ENCODE measurements around the gene RPLP1. TPM values are rescaled to one million over a fixed set of nuclear protein-coding genes. Genes with fewer than 3 reads are reported as not detected.

RPLP1 gene
- total RNA-seq, 6 experiments from 2014 or later, result 164 to 536 (median 471) TPM

GRCh38 chr15:69467636-69468035 is 15.0 kb downstream of the RPLP1 start:
- no peak overlapping the region for H3K27ac ChIP-seq
- DNase-seq, result no peak
- intact Hi-C loops (cut with DNase I), result no loop called here
- H3K27me3 ChIP-seq, result no peaks in the 10 kb centered on the region
- no peaks in the 10 kb centered on the region for H3K4me1 ChIP-seq
- H3K36me3 ChIP-seq, result no peaks in the 10 kb centered on the region
- ATAC-seq, result no peak
- H3K4me3 ChIP-seq, result no peak overlapping the region
- no peak for TF ChIP-seq CTCF (IDR thresholded peaks at IDR 0.05)
- no peak for TF ChIP-seq POLR2A (IDR thresholded peaks at IDR 0.05)
- H3K9me3 ChIP-seq, result no peaks in the 10 kb centered on the region
- 50% methylated on average over 6 of the region's 11 CpGs for WGBS (ENCODE audit: insufficient coverage, low coverage, low lambda C conversion rate, missing lambda C conversion rate)

DNA sequence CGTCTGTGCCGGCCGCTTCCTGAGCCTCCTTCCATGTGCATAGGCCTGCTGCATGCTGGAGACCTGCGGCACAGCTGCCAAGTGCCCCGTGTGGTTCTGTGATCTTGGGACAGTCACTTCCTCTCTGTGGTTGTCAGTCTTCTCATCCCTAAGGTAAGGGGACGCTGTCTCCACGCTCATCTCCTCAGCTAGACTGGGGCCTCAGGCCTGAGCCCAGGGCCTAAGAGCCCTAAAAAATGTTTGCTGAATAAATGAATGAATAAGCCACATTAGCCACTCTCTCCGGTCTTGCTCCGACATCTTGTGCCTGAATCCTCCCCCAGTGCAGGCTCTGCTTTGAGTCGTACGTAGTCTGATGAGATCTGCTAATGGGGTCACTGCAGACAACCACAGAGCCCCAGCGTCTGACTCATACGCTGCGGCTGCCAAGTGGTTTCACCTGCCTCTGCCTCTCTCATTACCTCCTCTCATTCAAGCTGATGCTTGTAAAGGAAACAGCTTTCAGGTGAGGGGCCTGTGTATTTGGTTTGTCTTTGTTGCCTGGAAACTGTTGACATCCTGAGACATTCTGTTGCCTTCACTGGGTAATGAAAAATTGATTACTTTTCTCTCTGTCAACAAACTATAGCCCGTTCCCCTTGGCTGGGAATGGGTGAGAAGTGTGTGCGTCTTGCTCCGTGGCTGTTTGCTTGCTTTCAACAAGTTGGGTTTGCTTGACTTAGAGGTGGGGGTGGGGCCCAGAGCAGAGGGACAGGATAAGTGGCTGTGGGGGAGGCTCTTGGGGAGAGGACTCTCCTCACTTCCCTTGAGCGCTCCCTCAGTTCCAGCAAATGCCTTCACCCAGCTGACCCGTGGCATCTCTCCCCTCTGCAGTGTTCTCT is 15.9 kb downstream of the RPLP1 start:
- H3K27me3 ChIP-seq, result no peaks in the 10 kb centered on the region
- H3K9me3 ChIP-seq, result no peaks in the 10 kb centered on the region
- ATAC-seq, result peak; percentile 11 to 54 (median 34)
- no peak overlapping the region for H3K4me3 ChIP-seq
- intact Hi-C loops (cut with DNase I), result no loop called here
- H3K4me1 ChIP-seq, result no peaks in the 10 kb centered on the region
- DNase-seq, result no peak
- no peak for TF ChIP-seq CTCF (IDR thresholded peaks at IDR 0.05)
- TF ChIP-seq POLR2A (IDR thresholded peaks at IDR 0.05), result no peak
- no peaks in the 10 kb centered on the region for H3K36me3 ChIP-seq
- H3K27ac ChIP-seq, result no peak overlapping the region
- 66% methylated on average over 17 of the region's 19 CpGs for WGBS (ENCODE audit: insufficient coverage, low coverage, low lambda C conversion rate, missing lambda C conversion rate)

DNA sequence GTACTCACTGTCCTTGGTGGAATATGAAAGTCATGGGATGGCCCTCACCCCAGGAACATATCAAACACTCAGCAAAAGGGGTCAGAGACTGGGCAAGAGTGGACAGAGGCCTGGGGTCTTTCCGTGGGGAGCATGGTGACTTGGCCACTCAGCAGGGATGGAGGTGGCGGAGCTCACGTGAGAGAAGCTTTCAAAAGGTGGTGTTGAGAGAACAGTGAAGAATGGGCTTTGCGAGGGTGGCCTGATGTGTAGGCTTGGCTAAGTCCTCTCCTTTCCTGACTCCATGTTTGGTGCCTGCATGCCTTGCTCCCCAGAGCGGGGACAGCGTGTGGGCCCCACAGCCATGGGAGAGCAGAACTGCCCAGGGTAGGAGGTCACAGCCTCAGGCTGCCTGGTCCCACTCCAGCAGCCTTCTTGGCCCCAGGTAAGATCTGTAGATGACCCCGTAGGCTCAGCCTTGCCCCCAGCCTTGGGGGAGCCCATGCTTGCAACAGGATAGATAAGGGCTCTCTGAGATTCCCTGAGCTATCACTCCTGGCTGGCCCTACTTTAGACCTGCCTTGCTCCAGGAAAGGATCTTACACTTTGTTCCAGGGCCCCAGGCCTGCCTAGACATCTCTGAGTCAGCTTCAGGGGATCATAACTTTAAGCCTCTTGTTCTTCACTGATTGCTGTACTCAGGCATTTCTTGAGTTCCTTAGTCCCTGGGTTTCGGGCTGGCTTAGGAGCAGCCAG is 17.0 kb downstream of the RPLP1 start:
- 80% methylated on average over 1 of the region's 8 CpGs for whole genome bisulfite sequencing (ENCODE audit: insufficient coverage, low coverage, low lambda C conversion rate, missing lambda C conversion rate)
- Histone ChIP-seq H3K4me3 (no peak overlapping the region), H3K4me1 (no peaks in the 10 kb centered on the region), H3K9me3 (no peaks in the 10 kb centered on the region), H3K27ac (no peak overlapping the region), H3K27me3 (no peaks in the 10 kb centered on the region), H3K36me3 (no peaks in the 10 kb centered on the region)
- ATAC-seq, result no peak
- intact Hi-C loops (cut with DNase I), result loop anchor here in 1 of 2 donors (10.0 kb wide), 1 partner anchor 1025 kb away; no protein-coding TSS in a partner anchor
- DNase-seq, result peak in 1 of 3 donors; percentile 33
- TF ChIP-seq POLR2A (IDR thresholded peaks at IDR 0.05) (no peak), CTCF (IDR thresholded peaks at IDR 0.05) (no peak)

DNA sequence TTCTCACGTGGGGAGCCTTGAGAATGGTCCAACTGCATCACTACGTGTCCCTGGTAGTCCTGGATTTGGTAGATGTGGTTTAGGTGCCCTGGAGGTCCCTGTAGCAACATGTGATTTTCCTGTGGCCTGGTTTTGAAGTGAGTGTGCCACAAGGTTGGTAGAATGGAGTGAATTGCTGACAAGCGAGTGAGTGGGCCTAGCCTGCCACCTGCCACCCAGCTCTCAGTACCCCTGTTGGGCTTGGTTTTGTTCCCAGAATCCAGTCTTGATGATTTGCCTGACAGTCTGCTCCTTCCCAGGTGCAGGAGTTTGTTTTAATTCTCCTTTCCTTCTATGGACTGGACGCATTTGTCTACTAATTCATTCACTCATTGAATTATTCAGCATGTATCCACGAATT is 19.4 kb downstream of the RPLP1 start:
- no peaks in the 10 kb centered on the region for H3K9me3 ChIP-seq
- no peaks in the 10 kb centered on the region for H3K4me1 ChIP-seq
- no peaks in the 10 kb centered on the region for H3K27me3 ChIP-seq
- TF ChIP-seq POLR2A (IDR thresholded peaks at IDR 0.05) (no peak), CTCF (IDR thresholded peaks at IDR 0.05) (no peak)
- intact Hi-C loops (cut with DNase I), result loop anchor here in 1 of 2 donors (10.0 kb wide), 1 partner anchor 1023 kb away; no protein-coding TSS in a partner anchor
- 80% methylated on average over 4 of the region's 5 CpGs for WGBS (ENCODE audit: insufficient coverage, low coverage, low lambda C conversion rate, missing lambda C conversion rate)
- ATAC-seq (no peak), DNase-seq (no peak)
- no peak overlapping the region for H3K27ac ChIP-seq
- H3K36me3 ChIP-seq, result no peaks in the 10 kb centered on the region
- no peak overlapping the region for H3K4me3 ChIP-seq
